GDM1 (cell line): ENCODE data around the gene SYT8.
A peak's percentile ranks its signal among the peaks of the same experiment; 100 is the strongest.

Source experiments
- DNase-seq: peaks from one replicate; lab custom pipeline; 2025; lab: John Stamatoyannopoulos, UW

The SYT8 gene

GRCh38 chr11:1845561-1846452, 11.0 kb downstream of the SYT8 start:
- DNase-seq: no peak

GRCh38 chr11:1846453-1846932, 11.7 kb downstream of the SYT8 start:
- DNase-seq: no peak

GRCh38 chr11:1847006-1847735, 12.4 kb downstream of the SYT8 start:
- DNase-seq: no peak

GRCh38 chr11:1847926-1848639, 13.3 kb downstream of the SYT8 start:
- no peak for DNase-seq

- no peak for DNase-seq
Measured at GRCh38 chr11:1848640-1849430, 14.0 kb downstream of the SYT8 start.

DNA sequence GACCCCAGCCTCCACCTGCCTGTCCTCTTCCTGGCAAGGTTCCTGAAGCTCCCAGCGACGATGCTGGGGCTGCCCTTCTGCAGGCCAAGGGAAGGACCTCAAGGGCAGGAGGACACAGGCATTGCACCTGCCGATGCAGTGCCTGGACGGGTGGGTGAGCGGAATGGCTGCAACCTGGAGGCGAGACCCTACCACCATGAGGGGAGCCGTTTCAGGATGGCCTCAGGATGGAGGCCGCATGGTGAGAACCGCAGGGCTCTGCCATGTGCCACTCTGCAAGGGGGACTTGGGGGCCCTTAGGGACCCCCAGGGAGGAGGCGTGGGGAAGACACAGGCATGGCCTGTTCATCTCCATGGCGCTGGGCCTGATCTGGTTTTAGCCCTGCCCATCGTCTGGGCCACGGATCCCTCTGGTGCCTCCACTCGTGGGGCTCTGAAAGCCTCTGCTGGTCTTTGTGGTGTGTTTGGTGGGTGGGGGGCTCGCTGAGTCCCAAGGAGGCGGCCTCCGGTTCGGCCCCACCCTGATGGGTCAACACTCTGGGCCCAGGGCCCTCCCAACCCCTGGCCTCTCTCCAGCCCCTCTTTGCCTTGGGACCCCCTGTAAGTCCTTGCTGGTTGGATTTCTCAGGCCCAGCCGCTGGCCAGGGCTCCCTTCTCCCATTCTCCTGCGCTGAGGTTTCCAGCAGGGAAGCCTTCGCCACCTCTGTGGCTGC, 16.8 kb downstream of the SYT8 start:
- no peak for DNase-seq

GRCh38 chr11:1852271-1852876, 17.6 kb downstream of the SYT8 start:
- no peak for DNase-seq

DNA sequence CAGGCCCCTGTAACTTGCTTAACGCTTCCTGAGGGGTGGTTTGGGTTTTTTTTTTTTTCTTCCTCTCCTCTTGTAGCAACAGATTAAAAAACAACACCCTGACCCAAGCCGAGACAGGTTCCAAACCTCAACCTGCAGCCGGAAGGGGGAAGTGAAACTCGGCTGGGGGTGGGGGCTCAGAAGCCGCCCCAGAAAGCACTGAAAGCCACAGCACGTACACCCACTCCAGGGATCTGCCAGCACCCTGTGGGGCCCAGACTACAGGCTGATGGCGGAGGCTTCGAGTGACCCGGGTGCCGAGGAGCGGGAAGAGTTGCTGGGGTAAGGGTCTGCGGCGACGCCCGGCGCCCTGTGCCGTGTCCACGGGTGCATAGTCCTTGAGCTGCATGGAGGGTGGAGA, 18.1 kb downstream of the SYT8 start, which contains the start of gene LSP1:
LSP1 (plus strand) TSS at position 208 of the 400 bp plus-strand sequence; CDS start at position 269, 61 bp downstream.
- DNase-seq: peak; percentile 45

- DNase-seq: no peak
Measured at GRCh38 chr11:1853376-1854131, 18.8 kb downstream of the SYT8 start.

- DNase-seq: no peak
Measured at GRCh38 chr11:1854132-1854948, 19.6 kb downstream of the SYT8 start.

- DNase-seq: no peak
Measured at GRCh38 chr11:1854949-1855885, 20.4 kb downstream of the SYT8 start.

DNA sequence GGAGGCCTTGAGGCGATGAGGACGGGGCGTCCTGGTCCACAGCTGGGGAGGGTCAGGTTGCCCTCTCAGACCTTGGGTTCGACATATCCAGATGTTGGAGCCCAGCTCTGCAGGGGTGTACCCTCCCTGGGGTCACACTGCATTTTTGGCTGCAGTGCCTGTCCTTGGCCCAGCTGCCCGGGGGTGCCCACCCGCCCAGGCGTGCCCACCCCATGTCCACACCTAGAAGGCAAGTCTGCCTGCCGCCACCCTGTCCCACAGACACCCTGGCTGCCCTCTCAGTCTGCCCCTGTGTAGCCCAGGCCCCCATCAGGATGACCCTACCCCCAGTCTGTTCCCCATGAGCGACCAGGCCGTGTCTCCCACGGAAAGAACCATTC, 21.1 kb downstream of the SYT8 start:
- no peak for DNase-seq

DNA sequence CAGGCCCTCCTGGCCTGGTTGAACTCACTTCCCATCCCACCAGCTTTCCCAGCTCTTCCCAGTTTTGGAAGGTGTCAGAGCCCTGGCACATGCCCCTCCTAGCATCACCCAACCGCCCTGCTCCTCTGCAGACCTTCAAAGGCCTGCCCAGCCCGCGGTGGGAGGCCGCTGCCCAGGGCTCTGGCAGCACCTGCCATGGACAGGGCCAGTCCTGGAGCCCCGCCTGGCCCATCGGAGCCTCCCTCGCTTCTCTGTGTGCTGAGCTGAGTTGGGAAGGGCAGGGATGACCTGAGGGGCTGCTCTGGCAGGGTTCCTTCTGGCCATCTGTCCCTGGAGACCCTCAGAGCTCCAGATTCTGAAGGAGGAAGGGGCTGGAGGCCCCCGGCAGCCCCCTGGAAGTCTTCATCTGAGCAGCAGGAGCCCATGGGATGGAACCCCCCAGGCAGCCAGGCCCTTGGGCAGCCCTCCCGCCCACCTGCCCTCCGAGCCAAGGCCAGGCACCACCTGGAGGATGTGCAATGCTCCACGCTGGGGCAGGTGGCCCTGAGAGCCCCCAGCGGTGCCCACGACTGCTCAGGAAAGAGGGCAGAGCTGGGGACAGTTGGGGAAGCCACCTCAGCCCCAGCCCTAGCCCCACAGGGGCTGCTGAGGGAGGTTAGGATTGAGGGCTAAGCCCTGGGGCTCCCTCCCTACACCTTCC, 21.7 kb downstream of the SYT8 start:
- DNase-seq: no peak

- no peak for DNase-seq
Measured at GRCh38 chr11:1857064-1857463, 22.3 kb downstream of the SYT8 start.

DNA sequence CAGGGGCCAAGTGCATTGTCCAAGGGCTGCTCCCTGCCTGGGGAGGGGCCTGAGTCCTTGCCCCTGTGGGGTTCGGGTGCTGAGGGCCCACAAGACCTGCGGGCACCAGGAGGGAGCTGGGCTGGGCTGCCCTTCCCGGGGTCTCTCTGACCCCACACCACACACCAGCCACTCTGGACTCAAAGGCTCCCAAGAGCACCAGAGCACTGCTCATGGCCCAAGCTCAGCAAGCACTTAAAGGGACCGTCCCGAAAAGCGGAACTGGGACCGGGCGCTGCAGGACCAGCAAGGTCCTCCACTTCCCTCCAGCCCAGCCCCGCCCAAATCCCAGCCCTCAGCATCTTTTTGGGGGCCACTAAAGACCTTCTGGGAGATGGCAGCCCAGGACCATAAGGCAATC, 23.4 kb downstream of the SYT8 start:
- DNase-seq: no peak

DNA sequence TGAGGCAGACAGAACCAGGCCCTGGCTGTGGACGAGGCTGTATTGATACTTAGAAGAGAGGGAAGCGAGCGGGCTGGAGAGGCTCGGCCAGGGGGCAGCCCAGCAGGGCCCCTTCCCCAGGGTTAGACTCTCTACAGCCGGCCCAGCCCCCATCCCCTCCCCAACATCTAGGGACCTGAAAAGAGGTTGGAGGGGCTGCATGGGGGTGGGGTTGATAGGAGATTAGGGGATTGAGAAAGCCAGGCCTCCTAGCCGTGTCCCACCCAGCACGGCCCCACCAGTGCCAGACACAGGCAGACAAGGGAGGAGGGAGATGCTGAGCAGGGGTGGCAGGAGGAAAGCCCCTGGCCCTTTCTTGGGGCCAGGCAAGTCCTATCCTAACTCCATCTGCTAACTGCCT, 23.8 kb downstream of the SYT8 start:
- DNase-seq: no peak

- no peak for DNase-seq
Measured at GRCh38 chr11:1859004-1859403, 24.2 kb downstream of the SYT8 start.
